ENCODE data around the gene TLR9.

DNA sequence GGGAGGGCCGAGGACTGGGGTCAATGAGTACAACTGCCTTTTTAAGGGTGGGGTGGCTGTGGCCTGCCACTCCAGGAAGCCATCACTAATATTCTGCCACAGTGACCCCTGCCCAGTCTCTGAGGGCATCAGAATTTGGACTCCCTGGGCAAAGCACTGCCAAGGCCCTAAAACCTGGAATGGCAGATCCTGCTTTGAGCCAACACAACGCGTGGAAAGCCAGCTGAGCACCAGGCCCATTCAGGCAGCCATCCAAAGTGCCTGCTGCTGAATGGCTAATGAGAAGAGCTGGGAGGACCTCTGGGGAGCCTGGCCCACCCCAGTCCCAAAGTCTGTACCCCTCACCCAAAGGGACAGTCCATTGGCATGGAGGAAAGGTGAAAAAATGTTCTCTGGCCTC, 8.5 kb upstream of the TLR9 start:
- TF ChIP-seq POLR2A (IDR thresholded peaks at IDR 0.05): no peak
- TF ChIP-seq, protein P1, sequence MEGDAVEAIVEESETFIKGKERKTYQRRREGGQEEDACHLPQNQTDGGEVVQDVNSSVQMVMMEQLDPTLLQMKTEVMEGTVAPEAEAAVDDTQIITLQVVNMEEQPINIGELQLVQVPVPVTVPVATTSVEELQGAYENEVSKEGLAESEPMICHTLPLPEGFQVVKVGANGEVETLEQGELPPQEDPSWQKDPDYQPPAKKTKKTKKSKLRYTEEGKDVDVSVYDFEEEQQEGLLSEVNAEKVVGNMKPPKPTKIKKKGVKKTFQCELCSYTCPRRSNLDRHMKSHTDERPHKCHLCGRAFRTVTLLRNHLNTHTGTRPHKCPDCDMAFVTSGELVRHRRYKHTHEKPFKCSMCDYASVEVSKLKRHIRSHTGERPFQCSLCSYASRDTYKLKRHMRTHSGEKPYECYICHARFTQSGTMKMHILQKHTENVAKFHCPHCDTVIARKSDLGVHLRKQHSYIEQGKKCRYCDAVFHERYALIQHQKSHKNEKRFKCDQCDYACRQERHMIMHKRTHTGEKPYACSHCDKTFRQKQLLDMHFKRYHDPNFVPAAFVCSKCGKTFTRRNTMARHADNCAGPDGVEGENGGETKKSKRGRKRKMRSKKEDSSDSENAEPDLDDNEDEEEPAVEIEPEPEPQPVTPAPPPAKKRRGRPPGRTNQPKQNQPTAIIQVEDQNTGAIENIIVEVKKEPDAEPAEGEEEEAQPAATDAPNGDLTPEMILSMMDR (IDR thresholded peaks at IDR 0.05): no peak
